ENCODE results near the gene ANKRD11.

ANKRD11 gene

GRCh38 chr16:89493776-89494175 lies 3.4 kb upstream of the ANKRD11 start:
- H3K27ac ChIP-seq (ENCODE audit: poor library complexity, severe bottlenecking): no peak overlapping the region
- peaks cover 1% of the 10 kb centered on the region for H3K36me3 ChIP-seq (ENCODE audit: low read depth)
- no peak overlapping the region for H3K4me3 ChIP-seq (ENCODE audit: severe bottlenecking)
- no peaks in the 10 kb centered on the region for H3K27me3 ChIP-seq (ENCODE audit: insufficient read depth, poor library complexity, severe bottlenecking)
- H3K4me1 ChIP-seq (ENCODE audit: insufficient read depth, poor library complexity, severe bottlenecking): peaks cover 3% of the 10 kb centered on the region
- TF ChIP-seq, protein P1, sequence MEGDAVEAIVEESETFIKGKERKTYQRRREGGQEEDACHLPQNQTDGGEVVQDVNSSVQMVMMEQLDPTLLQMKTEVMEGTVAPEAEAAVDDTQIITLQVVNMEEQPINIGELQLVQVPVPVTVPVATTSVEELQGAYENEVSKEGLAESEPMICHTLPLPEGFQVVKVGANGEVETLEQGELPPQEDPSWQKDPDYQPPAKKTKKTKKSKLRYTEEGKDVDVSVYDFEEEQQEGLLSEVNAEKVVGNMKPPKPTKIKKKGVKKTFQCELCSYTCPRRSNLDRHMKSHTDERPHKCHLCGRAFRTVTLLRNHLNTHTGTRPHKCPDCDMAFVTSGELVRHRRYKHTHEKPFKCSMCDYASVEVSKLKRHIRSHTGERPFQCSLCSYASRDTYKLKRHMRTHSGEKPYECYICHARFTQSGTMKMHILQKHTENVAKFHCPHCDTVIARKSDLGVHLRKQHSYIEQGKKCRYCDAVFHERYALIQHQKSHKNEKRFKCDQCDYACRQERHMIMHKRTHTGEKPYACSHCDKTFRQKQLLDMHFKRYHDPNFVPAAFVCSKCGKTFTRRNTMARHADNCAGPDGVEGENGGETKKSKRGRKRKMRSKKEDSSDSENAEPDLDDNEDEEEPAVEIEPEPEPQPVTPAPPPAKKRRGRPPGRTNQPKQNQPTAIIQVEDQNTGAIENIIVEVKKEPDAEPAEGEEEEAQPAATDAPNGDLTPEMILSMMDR (IDR thresholded peaks at IDR 0.05; ENCODE audit: poor library complexity, severe bottlenecking): no peak
- ATAC-seq (ENCODE audit: low read depth) (no peak), DNase-seq (ENCODE audit: low spot score) (no peak)
- H3K9me3 ChIP-seq (ENCODE audit: severe bottlenecking): no peaks in the 10 kb centered on the region

DNA sequence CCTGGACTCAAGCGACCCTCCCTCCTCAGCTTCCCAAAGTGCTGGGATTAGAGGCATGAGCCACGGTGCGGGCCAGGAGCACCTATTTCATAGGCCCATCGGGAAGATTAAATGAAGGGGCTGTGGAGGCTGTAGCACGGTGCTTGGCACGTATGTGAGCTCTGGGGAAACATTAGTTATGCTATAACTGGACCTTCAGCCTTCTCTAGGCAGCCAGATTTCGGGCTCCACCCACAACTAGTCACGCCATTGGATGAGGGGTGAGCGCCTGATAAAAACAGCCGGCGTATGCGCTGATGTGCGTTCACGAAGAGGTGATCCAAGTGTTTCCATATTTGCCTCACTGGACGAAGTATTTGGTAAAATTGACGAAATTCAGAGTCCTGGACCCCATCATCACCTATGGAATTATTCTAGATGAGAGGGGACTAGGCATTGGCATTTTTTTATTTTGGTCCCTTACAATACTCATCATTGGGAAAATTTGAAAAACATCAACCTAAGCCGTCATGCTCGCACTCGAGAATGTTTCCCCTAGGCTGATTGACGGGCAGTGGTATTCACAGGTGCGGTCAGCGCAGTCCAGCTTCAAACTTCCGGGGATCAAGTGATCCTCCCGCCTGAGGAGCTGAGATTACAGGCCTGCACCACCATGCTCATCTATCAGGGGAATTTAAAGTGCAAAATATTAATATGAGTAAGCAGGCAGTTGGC lies 1.8 kb upstream of the ANKRD11 start:
- Histone ChIP-seq H3K4me1 (ENCODE audit: insufficient read depth, poor library complexity, severe bottlenecking) (peaks cover 20% of the 10 kb centered on the region), H3K27ac (ENCODE audit: poor library complexity, severe bottlenecking) (no peak overlapping the region), H3K27me3 (ENCODE audit: insufficient read depth, poor library complexity, severe bottlenecking) (no peaks in the 10 kb centered on the region), H3K36me3 (ENCODE audit: low read depth) (peaks cover 18% of the 10 kb centered on the region), H3K9me3 (ENCODE audit: severe bottlenecking) (no peaks in the 10 kb centered on the region), H3K4me3 (ENCODE audit: severe bottlenecking) (peak overlapping the region; percentile 71)
- TF ChIP-seq, protein P1 (IDR thresholded peaks at IDR 0.05; ENCODE audit: poor library complexity, severe bottlenecking): no peak
- ATAC-seq (ENCODE audit: low read depth): no peak
- no peak for DNase-seq (ENCODE audit: low spot score)

GRCh38 chr16:89491238-89491869 lies 993 bp upstream of the ANKRD11 start:
- peak overlapping the region; percentile 71 for H3K4me3 ChIP-seq (ENCODE audit: severe bottlenecking)
- H3K4me1 ChIP-seq (ENCODE audit: insufficient read depth, poor library complexity, severe bottlenecking): peaks cover 22% of the 10 kb centered on the region
- peaks cover 20% of the 10 kb centered on the region for H3K36me3 ChIP-seq (ENCODE audit: low read depth)
- H3K27me3 ChIP-seq (ENCODE audit: insufficient read depth, poor library complexity, severe bottlenecking): no peaks in the 10 kb centered on the region
- ATAC-seq (ENCODE audit: low read depth) (no peak), DNase-seq (ENCODE audit: low spot score) (no peak)
- H3K9me3 ChIP-seq (ENCODE audit: severe bottlenecking): no peaks in the 10 kb centered on the region
- TF ChIP-seq, protein P1 (IDR thresholded peaks at IDR 0.05; ENCODE audit: poor library complexity, severe bottlenecking): no peak
- peak overlapping the region; percentile 91 for H3K27ac ChIP-seq (ENCODE audit: poor library complexity, severe bottlenecking)

DNA sequence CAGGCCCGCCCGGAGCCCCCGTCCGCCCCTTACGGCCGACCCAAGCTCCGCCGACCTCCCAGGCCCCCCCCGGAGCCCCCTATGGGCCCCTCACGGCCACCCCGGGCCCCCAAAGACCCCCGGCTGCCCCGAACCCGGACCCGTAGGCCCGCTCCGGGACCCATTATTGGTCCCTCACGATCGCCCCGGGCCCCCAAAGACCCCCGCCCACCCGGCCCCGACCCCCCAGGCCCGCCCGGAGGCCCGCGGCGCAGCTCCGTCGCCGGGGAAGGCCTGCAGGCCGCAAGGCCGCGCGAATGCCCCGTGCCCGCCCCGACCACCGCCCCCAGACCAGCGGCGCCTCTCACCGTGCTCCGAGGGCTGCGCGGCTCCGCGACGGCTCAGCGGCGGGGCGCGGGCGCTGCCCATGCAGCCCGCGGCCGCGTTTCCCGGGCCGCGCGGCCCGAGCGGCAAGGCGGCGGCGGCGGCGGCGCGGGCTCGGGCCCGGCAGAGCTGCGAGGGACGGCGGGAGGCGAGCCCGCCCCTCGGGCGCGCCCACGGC lies 393 bp downstream of the ANKRD11 start:
- peaks cover 34% of the 10 kb centered on the region for H3K4me1 ChIP-seq (ENCODE audit: insufficient read depth, poor library complexity, severe bottlenecking)
- peak overlapping the region; percentile 71 for H3K4me3 ChIP-seq (ENCODE audit: severe bottlenecking)
- TF ChIP-seq, protein P1 (IDR thresholded peaks at IDR 0.05; ENCODE audit: poor library complexity, severe bottlenecking): no peak
- H3K27ac ChIP-seq (ENCODE audit: poor library complexity, severe bottlenecking): peak overlapping the region; percentile 91
- no peaks in the 10 kb centered on the region for H3K9me3 ChIP-seq (ENCODE audit: severe bottlenecking)
- DNase-seq (ENCODE audit: low spot score) (no peak), ATAC-seq (ENCODE audit: low read depth) (no peak)
- peaks cover 20% of the 10 kb centered on the region for H3K36me3 ChIP-seq (ENCODE audit: low read depth)
- H3K27me3 ChIP-seq (ENCODE audit: insufficient read depth, poor library complexity, severe bottlenecking): no peaks in the 10 kb centered on the region
